HCT116 (cell line): ENCODE measurements around the gene BBX. TPM values are rescaled to one million over a fixed set of nuclear protein-coding genes. Genes with fewer than 3 reads are reported as not detected.

ENCODE experiments used
- ATAC-seq: fragments of 200-7000 bp; cut with Tn5 transposase; 2 replicates; pipeline ENCODE4 v1.9.1; 2020; ENCODE audit warnings: mild to moderate bottlenecking, moderate library complexity
- BruUV-seq: library from RNA; stranded (reverse); fragments of 400-500 nt; replicated peaks from 2 replicates; lab custom pipeline; 2021; lab: Mats Ljungman, UMichigan
- CTCF ChIA-PET: fragments of 300-600 bp; sonication (Branson Sonifier 250); formaldehyde crosslinking; loops from one replicate; lab custom pipeline; 2021; ENCODE audit warnings: antibody characterized with exemption; lab: Charles Lee
- POLR2A ChIA-PET: fragments of 300-600, 350-600 bp; sonication (Branson Sonifier 250); formaldehyde crosslinking; loops from one replicate; lab custom pipeline; 2021; ENCODE audit warnings: antibody characterized with exemption; lab: Charles Lee
- RAD21 ChIA-PET, 2 experiments: fragments of 300-600 bp; sonication (Branson Sonifier 250); formaldehyde crosslinking; loops; one replicate each; lab custom pipeline; 2023; ENCODE audit warnings: low total read pairs in 2 of 2; ENCODE audit not compliant: uncharacterized antibody in 2 of 2, unreplicated experiment in 2 of 2, low non-redundant PET in 1 of 2; lab: Charles Lee
- DNase-seq: peaks from one replicate; pipeline ENCODE4 v3.0.0-alpha.2; 2010; ENCODE audit warnings: low read depth, low spot score
- H2AFZ ChIP-seq: fragments of 200-600 bp; shearing (Covaris generic), sonication (generic); 2 replicates; pipeline ENCODE4 v1.6.1; 2017; ENCODE audit warnings: low read depth, mixed run types, mixed read lengths, antibody characterized with exemption, low read length; ENCODE audit not compliant: poor library complexity, severe bottlenecking
- H3K27ac ChIP-seq: 2 replicates; pipeline ENCODE4 v1.5.1; 2012; ENCODE audit warnings: low read depth, low read length
- H3K27me3 ChIP-seq: fragments of 200-600 bp; sonication (generic); 2 replicates; pipeline ENCODE4 v1.6.1; 2016; ENCODE audit warnings: mixed run types, low read length, mixed read lengths; ENCODE audit not compliant: insufficient read depth
- H3K36me3 ChIP-seq, 2 experiments: fragments of 200-500 bp in 1 of 2; fragments of 200-600 bp in 1 of 2; sonication (Bioruptor generic) in 1 of 2; sonication (generic) in 1 of 2; 2 replicates each; pipeline versions ENCODE4 v1.5.1 to v1.6.1; 2014 to 2016; ENCODE audit warnings: low read length in 2 of 2, inconsistent platforms in 1 of 2, mixed read lengths in 1 of 2, mixed run types in 1 of 2; ENCODE audit not compliant: insufficient read depth in 2 of 2, control insufficient read depth in 1 of 2
- H3K4me1 ChIP-seq, 2 experiments: fragments of 200-600 bp in 1 of 2; sonication (generic) in 1 of 2; 2 replicates each; pipeline versions ENCODE4 v1.5.1 to v1.6.1; 2012 to 2017; ENCODE audit warnings: low read length in 2 of 2, inconsistent platforms in 1 of 2, mild to moderate bottlenecking in 1 of 2, mixed read lengths in 1 of 2, mixed run types in 1 of 2, moderate library complexity in 1 of 2; ENCODE audit not compliant: insufficient read depth in 2 of 2, control insufficient read depth in 1 of 2
- H3K4me2 ChIP-seq: fragments of 200-600 bp; sonication (generic); 2 replicates; pipeline ENCODE4 v1.6.1; 2017; ENCODE audit warnings: mixed run types, low read length, mixed read lengths
- H3K4me3 ChIP-seq, 2 experiments: fragments of 200-600 bp in 1 of 2; sonication (generic) in 1 of 2; replicated peaks in 1 of 2; 2 replicates each; pipeline ENCODE4 v1.5.1; 2011 to 2016; ENCODE audit warnings: low read length in 2 of 2, control low read depth in 1 of 2, low read depth in 1 of 2, mild to moderate bottlenecking in 1 of 2, mixed read lengths in 1 of 2, mixed run types in 1 of 2
- H3K79me2 ChIP-seq: fragments of 200-600 bp; sonication (generic); 2 replicates; pipeline ENCODE4 v1.6.1; 2017; ENCODE audit warnings: mild to moderate bottlenecking, mixed run types, low read length, moderate library complexity, mixed read lengths; ENCODE audit not compliant: insufficient read depth
- H3K9ac ChIP-seq: fragments of 200-600 bp; sonication (generic); 2 replicates; pipeline ENCODE4 v1.6.1; 2016; ENCODE audit warnings: low read length, mixed read lengths
- H3K9me2 ChIP-seq: fragments of 200-600 bp; sonication (generic), shearing (Covaris generic); 2 replicates; pipeline ENCODE4 v1.6.1; 2017; ENCODE audit warnings: mixed run types, mild to moderate bottlenecking, moderate library complexity; ENCODE audit not compliant: insufficient read depth
- H3K9me3 ChIP-seq, 2 experiments: fragments of 200-500 bp in 1 of 2; fragments of 200-600 bp in 1 of 2; sonication (Bioruptor generic) in 1 of 2; sonication (generic) in 1 of 2; 2 replicates each; pipeline ENCODE4 v1.6.1; 2014 to 2017; ENCODE audit warnings: low read length in 2 of 2, mixed read lengths in 2 of 2, inconsistent platforms in 1 of 2, low read depth in 1 of 2, mild to moderate bottlenecking in 1 of 2, mixed run types in 1 of 2, moderate library complexity in 1 of 2; ENCODE audit not compliant: control insufficient read depth in 1 of 2, insufficient read depth in 1 of 2
- H4K20me1 ChIP-seq: fragments of 200-600 bp; sonication (generic), shearing (Covaris generic); 2 replicates; pipeline ENCODE4 v1.6.1; 2017; ENCODE audit warnings: mixed run types, mild to moderate bottlenecking, moderate library complexity; ENCODE audit not compliant: insufficient read depth
- CBX3 ChIP-seq: IDR thresholded peaks from 2 replicates; pipeline ENCODE4 v1.6.1; 2012; ENCODE audit warnings: low read depth
- CEBPB ChIP-seq: IDR thresholded peaks from 2 replicates; pipeline ENCODE4 v1.6.1; 2012; ENCODE audit warnings: low read depth
- CTCF ChIP-seq, 3 experiments: fragments of 200-600 bp in 1 of 3; sonication (generic) in 1 of 3; IDR thresholded peaks in 2 of 3; conservative IDR thresholded peaks in 1 of 3; 2 replicates each; pipeline ENCODE4 v1.5.1; 2012 to 2017; ENCODE audit warnings: low read depth in 2 of 3, low read length in 2 of 3, antibody characterized with exemption in 1 of 3, borderline replicate concordance in 1 of 3, control low read depth in 1 of 3, mild to moderate bottlenecking in 1 of 3, mixed read lengths in 1 of 3, mixed run types in 1 of 3, moderate library complexity in 1 of 3; ENCODE audit not compliant: insufficient read depth in 1 of 3
- EGR1 ChIP-seq: IDR thresholded peaks from 2 replicates; pipeline ENCODE4 v1.6.1; 2012; ENCODE audit warnings: low read depth
- EZH2phosphoT487 ChIP-seq: fragments of 200-600 bp; IDR thresholded peaks from 2 replicates; pipeline ENCODE4 v1.6.1; 2018; ENCODE audit warnings: antibody characterized with exemption, borderline replicate concordance
- JUND ChIP-seq: IDR thresholded peaks from 2 replicates; pipeline ENCODE4 v1.6.1; 2012
- POLR2AphosphoS5 ChIP-seq: IDR thresholded peaks from 2 replicates; pipeline ENCODE4 v1.6.1; 2011; ENCODE audit warnings: mild to moderate bottlenecking, low read depth, low read length, moderate library complexity
- REST ChIP-seq: IDR thresholded peaks from 2 replicates; pipeline ENCODE4 v1.6.1; 2012; ENCODE audit warnings: low read depth
- SRF ChIP-seq: IDR thresholded peaks from 2 replicates; pipeline ENCODE4 v1.6.1; 2012; ENCODE audit warnings: low read depth
- ZBTB33 ChIP-seq: IDR thresholded peaks from 2 replicates; pipeline ENCODE4 v1.6.1; 2011; ENCODE audit warnings: mild to moderate bottlenecking, low read length, moderate library complexity; ENCODE audit not compliant: insufficient replicate concordance; ENCODE audit errors: extremely low read depth
- ZFX ChIP-seq: fragments of 450-650 bp; IDR thresholded peaks from 2 replicates; pipeline ENCODE4 v1.6.1; 2017
- intact Hi-C: fragments of 100-400 bp; cut with micrococcal nuclease; formaldehyde crosslinking; loops from 2 replicates; pipeline ENCODE4 v1.10.0; 2022
- total RNA-seq: library from RNA; stranded (reverse); gene quantifications from one replicate; pipeline ENCODE4 v1.2.1, GENCODE V29; 2021; ENCODE audit not compliant: unreplicated experiment

The BBX gene
- total RNA-seq, 1 experiment from 2014 or later: 55.6 TPM

- H3K9me3 ChIP-seq: no peaks in the 10 kb centered on the region
- TF ChIP-seq POLR2AphosphoS5 (no peak), EZH2phosphoT487 (no peak), EGR1 (no peak), CBX3 (no peak), SRF (no peak), ZFX (no peak), ZBTB33 (no peak), CTCF (IDR thresholded peaks at IDR 0.05 in 2 of 3, conservative IDR thresholded peaks at IDR 0.05 in 1 of 3; ENCODE audit: borderline replicate concordance in 1 of 3, insufficient read depth in 1 of 3, low read depth in 2 of 3, low read length in 2 of 3) (no peak), JUND (no peak), CEBPB (no peak), REST (no peak)
- TF ChIP-seq, all 23 proteins: peak for 0
- BruUV-seq: no TSS peak
- intact Hi-C loops: loop anchor here (2.0 to 5.0 kb wide), 2 partner anchors 89 to 285 kb away; no protein-coding TSS in a partner anchor
- Histone ChIP-seq H3K27ac (no peak overlapping the region), H3K9me2 (no peaks in the 10 kb centered on the region), H3K4me3 (no peak overlapping the region), H2AFZ (peak overlapping the region; percentile 94), H3K9ac (no peak overlapping the region), H3K4me1 (peaks cover 3 to 13% of the 10 kb centered on the region in 2 experiments; a peak in 2 of 4 replicates), H3K36me3 (no peaks in the 10 kb centered on the region), H3K27me3 (no peaks in the 10 kb centered on the region), H4K20me1 (no peaks in the 10 kb centered on the region), H3K4me2 (no peak overlapping the region), H3K79me2 (peaks cover 26% of the 10 kb centered on the region)
- ChIA-PET CTCF (interaction anchor here (1.0 kb wide), 1 partner anchor 11 kb away, joined by 3 read pairs; no protein-coding TSS in a partner anchor), POLR2A (no interaction called here), RAD21 (no interaction called here)
- DNase-seq (no peak), ATAC-seq (no peak)
Measured at GRCh38 chr3:107521469-107522059, 1.2 kb upstream of the BBX start.
